Suprapubic skin (tissue), 4 donors: ENCODE measurements around the gene IQUB. TPM values are rescaled to one million over a fixed set of nuclear protein-coding genes. Genes with fewer than 3 reads are reported as not detected.
"Not testable (repeated sequence)": the region's sequence is repeated elsewhere in the genome, so short reads cannot be mapped to it uniquely, and the experiment has no call there.

Experiments used
- DNase-seq, 2 donors: peaks; one replicate each; pipeline ENCODE4 v3.0.0-alpha.2; 2019; ENCODE audit warnings: low spot score in 2 of 2
- H3K27ac ChIP-seq: fragments of 200-600 bp; sonication (generic); one replicate; pipeline ENCODE4 v1.5.1; 2019
- H3K27me3 ChIP-seq: fragments of 200-600 bp; sonication (generic); one replicate; pipeline ENCODE4 v1.5.1; 2019
- H3K36me3 ChIP-seq: fragments of 200-600 bp; sonication (generic); one replicate; pipeline ENCODE4 v1.5.1; 2019
- H3K4me1 ChIP-seq: fragments of 200-600 bp; sonication (generic); one replicate; pipeline ENCODE4 v1.5.1; 2019
- H3K4me3 ChIP-seq: fragments of 200-600 bp; sonication (generic); one replicate; pipeline ENCODE4 v1.5.1; 2019; ENCODE audit warnings: mild to moderate bottlenecking
- H3K9me3 ChIP-seq: fragments of 200-600 bp; sonication (generic); one replicate; pipeline ENCODE4 v1.5.1; 2019
- CTCF ChIP-seq, 2 donors: fragments of 200-600 bp in 1 of 2; fragments of 450-650 bp in 1 of 2; sonication (generic) in 1 of 2; IDR thresholded peaks; one replicate each; pipeline ENCODE4 v1.5.1; 2016 to 2019; ENCODE audit warnings: antibody characterized with exemption in 2 of 2, mild to moderate bottlenecking in 1 of 2, moderate library complexity in 1 of 2
- EP300 ChIP-seq: sonication (generic); formaldehyde crosslinking; IDR thresholded peaks from one replicate; pipeline ENCODE4 v1.6.1; 2017; ENCODE audit warnings: antibody characterized with exemption
- POLR2A ChIP-seq, 2 donors: fragments of 450-650 bp; IDR thresholded peaks; one replicate each; pipeline ENCODE4 v1.6.1; 2017; ENCODE audit warnings: antibody characterized with exemption in 2 of 2, mild to moderate bottlenecking in 2 of 2, moderate library complexity in 2 of 2
- POLR2AphosphoS5 ChIP-seq, 3 donors: sonication (generic); formaldehyde crosslinking; IDR thresholded peaks; one replicate each; pipeline ENCODE4 v1.6.1; 2017; ENCODE audit warnings: antibody characterized with exemption in 3 of 3
- WGBS: methylation state at CpG from one replicate; pipeline ENCODE4 v1.1.5; 2018; 5-methylcytosine and 5-hydroxymethylcytosine counted together
- total RNA-seq, 4 donors: library from RNA; depleted of rRNA; stranded (reverse); fragments of >200 nt; gene quantifications; one replicate each; pipeline ENCODE4 v1.1.0, GENCODE V29; 2016

Gene IQUB
- total RNA-seq, 4 donors from 2014 or later = 0.24 to 1.1 (median 0.71) TPM

GRCh38 chr7:123555484-123555883 is 21.1 kb upstream of the IQUB start:
- no peak for TF ChIP-seq POLR2A (IDR thresholded peaks at IDR 0.05)
- TF ChIP-seq CTCF (IDR thresholded peaks at IDR 0.05) = no peak
- TF ChIP-seq POLR2AphosphoS5 (IDR thresholded peaks at IDR 0.05) = no peak
- TF ChIP-seq EP300 = no peak
- DNase-seq = no peak

GRCh38 chr7:123553159-123553558 is 18.8 kb upstream of the IQUB start:
- peaks cover 28% of the 10 kb centered on the region for H3K4me1 ChIP-seq
- H3K36me3 ChIP-seq = peaks cover 27% of the 10 kb centered on the region
- H3K27me3 ChIP-seq = no peaks in the 10 kb centered on the region
- no peak overlapping the region for H3K4me3 ChIP-seq
- TF ChIP-seq EP300 = no peak
- TF ChIP-seq POLR2AphosphoS5 (IDR thresholded peaks at IDR 0.05) = no peak
- no peak for DNase-seq
- no peak overlapping the region for H3K27ac ChIP-seq
- WGBS = 86% methylated on average over 3 of the region's 3 CpGs
- H3K9me3 ChIP-seq = no peaks in the 10 kb centered on the region

More at GRCh38 chr7:123555484-123555883, 21.1 kb upstream of the IQUB start:
- no peaks in the 10 kb centered on the region for H3K27me3 ChIP-seq
- H3K4me3 ChIP-seq = no peak overlapping the region
- H3K9me3 ChIP-seq = no peaks in the 10 kb centered on the region
- peaks cover 6% of the 10 kb centered on the region for H3K36me3 ChIP-seq
- peaks cover 32% of the 10 kb centered on the region for H3K4me1 ChIP-seq
- H3K27ac ChIP-seq = no peak overlapping the region

GRCh38 chr7:123552641-123553040 is 18.2 kb upstream of the IQUB start:
- no peak overlapping the region for H3K27ac ChIP-seq
- no peak for DNase-seq
- 92% methylated on average over 2 of the region's 2 CpGs for WGBS
- no peaks in the 10 kb centered on the region for H3K27me3 ChIP-seq
- peaks cover 27% of the 10 kb centered on the region for H3K36me3 ChIP-seq
- TF ChIP-seq POLR2AphosphoS5 (IDR thresholded peaks at IDR 0.05) (no peak), EP300 (no peak), POLR2A (IDR thresholded peaks at IDR 0.05) (no peak), CTCF (IDR thresholded peaks at IDR 0.05) (no peak)
- H3K4me1 ChIP-seq = peaks cover 28% of the 10 kb centered on the region
- no peaks in the 10 kb centered on the region for H3K9me3 ChIP-seq
- no peak overlapping the region for H3K4me3 ChIP-seq

- H3K4me3 ChIP-seq, DNase-seq, H3K27ac ChIP-seq, H3K9me3 ChIP-seq, H3K27me3 ChIP-seq: not testable (repeated sequence)
- Histone ChIP-seq H3K36me3 (peaks cover 27% of the 10 kb centered on the region), H3K4me1 (peaks cover 28% of the 10 kb centered on the region)
These were observed 17.7 kb upstream of the IQUB start for GRCh38 chr7:123552134-123552533.

GRCh38 chr7:123548406-123548805 is 14.0 kb upstream of the IQUB start:
- Histone ChIP-seq H3K27ac (no peak overlapping the region), H3K4me3 (no peak overlapping the region), H3K9me3 (no peaks in the 10 kb centered on the region), H3K27me3 (no peaks in the 10 kb centered on the region), H3K36me3 (peaks cover 27% of the 10 kb centered on the region), H3K4me1 (no peaks in the 10 kb centered on the region)
- TF ChIP-seq EP300 (no peak), POLR2AphosphoS5 (IDR thresholded peaks at IDR 0.05) (no peak), POLR2A (IDR thresholded peaks at IDR 0.05) (no peak)
- WGBS = 81% methylated on average over 1 of the region's 1 CpG
- DNase-seq = no peak

GRCh38 chr7:123539871-123540270 is 5.5 kb upstream of the IQUB start:
- H3K27me3 ChIP-seq = no peaks in the 10 kb centered on the region
- H3K36me3 ChIP-seq = peaks cover 8% of the 10 kb centered on the region
- TF ChIP-seq CTCF (IDR thresholded peaks at IDR 0.05) (no peak), POLR2AphosphoS5 (IDR thresholded peaks at IDR 0.05) (no peak)
- H3K4me3 ChIP-seq = no peak overlapping the region
- no peak for DNase-seq
- peaks cover 4% of the 10 kb centered on the region for H3K4me1 ChIP-seq
- WGBS = 66% methylated on average over 1 of the region's 1 CpG
- H3K9me3 ChIP-seq = no peaks in the 10 kb centered on the region
- H3K27ac ChIP-seq = no peak overlapping the region

- Histone ChIP-seq H3K36me3 (peaks cover 8% of the 10 kb centered on the region), H3K4me1 (peaks cover 8% of the 10 kb centered on the region), H3K27ac (no peak overlapping the region), H3K9me3 (no peaks in the 10 kb centered on the region), H3K27me3 (no peaks in the 10 kb centered on the region), H3K4me3 (no peak overlapping the region)
- WGBS = 93% methylated on average over 1 of the region's 1 CpG
- DNase-seq = no peak
- no peak for TF ChIP-seq CTCF (IDR thresholded peaks at IDR 0.05)
These were observed 4.5 kb upstream of the IQUB start for GRCh38 chr7:123538897-123539296.
